ENCODE data around the gene RASSF4. TPM values are rescaled to one million over a fixed set of nuclear protein-coding genes. Genes with fewer than 3 reads are reported as not detected.

RASSF4 gene
- total RNA-seq, 1 experiment from 2014 or later = 1.8 TPM

DNA sequence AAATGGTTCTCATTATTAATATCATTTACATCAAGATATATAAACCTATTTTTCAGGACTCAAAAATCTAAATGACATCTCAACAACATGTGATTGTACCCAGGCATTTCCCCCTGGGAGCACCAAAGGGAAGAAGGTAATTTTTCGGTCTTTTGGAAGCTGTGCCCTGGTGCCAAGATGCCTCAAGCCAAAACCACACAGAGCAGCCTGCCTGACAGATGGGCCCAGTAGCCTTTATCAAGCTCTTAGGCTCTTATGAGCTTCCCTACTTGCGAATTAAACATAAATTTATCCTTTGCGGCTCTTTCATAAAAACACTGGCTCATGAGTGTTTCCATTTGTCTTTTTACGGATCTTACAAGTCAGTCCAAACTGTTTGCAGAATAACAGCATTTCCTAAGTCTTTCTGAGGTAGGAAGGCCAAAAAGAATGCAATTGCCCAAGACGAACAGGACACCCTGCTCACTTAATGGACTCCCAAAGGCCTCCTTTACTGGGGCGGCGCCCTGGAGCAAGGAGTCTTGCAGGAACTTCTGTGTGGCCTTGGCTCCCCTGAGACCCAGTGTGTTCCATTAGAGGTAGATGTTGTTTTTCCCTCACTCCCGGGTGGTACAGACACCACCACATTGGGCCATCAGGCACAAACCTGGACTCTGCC is 4.1 kb upstream of the RASSF4 start:
- in situ Hi-C loops (cut with HindIII; ENCODE audit: low pct_unique_long_range_greater_than_20kb, low sequenced_read_pairs) = no loop called here
- DNase-seq (ENCODE audit: low read depth, low spot score) = no peak

DNA sequence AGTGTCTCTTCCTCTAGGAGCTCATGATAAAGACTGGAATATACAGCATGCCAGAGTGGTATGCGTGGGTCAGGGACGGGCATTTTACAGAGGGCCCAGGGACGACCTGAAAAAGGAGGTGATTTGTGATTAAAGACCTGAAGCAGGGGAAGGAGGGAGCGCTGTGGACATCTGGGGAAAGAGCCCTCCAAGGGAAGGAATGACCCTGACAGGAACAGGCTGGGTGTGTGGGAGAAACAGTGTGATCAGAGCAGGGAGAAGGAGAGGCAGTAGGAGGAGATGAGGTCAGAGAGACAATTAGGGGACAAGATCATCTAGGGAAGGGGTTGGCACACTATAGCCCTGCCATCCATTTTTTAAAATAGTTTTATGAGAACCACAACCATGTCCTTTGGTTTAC is 3.4 kb upstream of the RASSF4 start:
- in situ Hi-C loops (cut with HindIII; ENCODE audit: low pct_unique_long_range_greater_than_20kb, low sequenced_read_pairs) = no loop called here
- DNase-seq (ENCODE audit: low read depth, low spot score) = no peak

DNA sequence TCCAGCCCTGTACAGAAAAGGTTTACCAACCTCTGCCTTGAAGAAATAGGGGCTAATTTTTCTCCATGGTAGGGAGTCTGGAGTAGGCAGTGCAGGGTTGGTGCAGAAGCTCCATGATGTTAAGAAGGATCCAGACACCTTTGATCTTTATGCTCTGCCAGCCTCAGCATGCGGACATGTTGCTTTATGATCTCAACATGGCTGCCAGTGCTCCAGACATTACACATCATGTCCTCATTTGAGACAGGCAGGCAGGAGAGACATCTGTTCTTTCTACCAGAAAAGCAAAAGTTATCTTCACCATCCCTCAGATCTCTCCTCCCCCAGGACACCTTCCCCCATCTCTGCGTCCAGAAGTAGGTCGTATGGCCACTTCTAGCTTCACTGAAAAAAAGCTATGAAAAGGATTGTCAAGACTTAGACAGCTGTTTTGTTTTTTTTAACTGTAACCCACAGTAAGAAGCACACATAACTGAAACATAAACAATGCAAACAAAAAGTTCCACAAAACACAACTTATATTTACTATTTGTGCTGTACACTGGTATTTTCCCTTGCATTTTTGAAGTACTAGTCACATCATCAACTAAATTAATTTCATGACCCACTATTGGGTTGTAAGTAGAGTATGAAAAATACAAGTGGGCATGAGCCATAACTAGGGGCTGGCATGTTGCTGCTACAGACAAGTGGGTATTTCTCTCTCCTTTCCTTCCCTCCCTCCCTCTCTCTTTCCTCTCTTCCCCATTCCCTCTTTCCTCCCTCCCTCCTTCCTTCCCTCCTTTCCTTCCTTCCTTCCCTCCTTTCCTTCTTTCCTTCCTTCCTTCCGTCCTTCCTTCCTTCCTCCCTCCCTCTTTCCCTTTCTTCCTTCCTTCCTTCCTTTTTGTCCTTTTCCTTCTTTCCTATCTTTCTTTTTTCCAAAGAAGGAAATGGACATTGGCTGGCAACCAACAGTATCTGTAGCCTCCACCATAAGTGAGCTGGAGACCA is 2.6 kb upstream of the RASSF4 start:
- no peak for DNase-seq (ENCODE audit: low read depth, low spot score)
- in situ Hi-C loops (cut with HindIII; ENCODE audit: low pct_unique_long_range_greater_than_20kb, low sequenced_read_pairs) = no loop called here

DNA sequence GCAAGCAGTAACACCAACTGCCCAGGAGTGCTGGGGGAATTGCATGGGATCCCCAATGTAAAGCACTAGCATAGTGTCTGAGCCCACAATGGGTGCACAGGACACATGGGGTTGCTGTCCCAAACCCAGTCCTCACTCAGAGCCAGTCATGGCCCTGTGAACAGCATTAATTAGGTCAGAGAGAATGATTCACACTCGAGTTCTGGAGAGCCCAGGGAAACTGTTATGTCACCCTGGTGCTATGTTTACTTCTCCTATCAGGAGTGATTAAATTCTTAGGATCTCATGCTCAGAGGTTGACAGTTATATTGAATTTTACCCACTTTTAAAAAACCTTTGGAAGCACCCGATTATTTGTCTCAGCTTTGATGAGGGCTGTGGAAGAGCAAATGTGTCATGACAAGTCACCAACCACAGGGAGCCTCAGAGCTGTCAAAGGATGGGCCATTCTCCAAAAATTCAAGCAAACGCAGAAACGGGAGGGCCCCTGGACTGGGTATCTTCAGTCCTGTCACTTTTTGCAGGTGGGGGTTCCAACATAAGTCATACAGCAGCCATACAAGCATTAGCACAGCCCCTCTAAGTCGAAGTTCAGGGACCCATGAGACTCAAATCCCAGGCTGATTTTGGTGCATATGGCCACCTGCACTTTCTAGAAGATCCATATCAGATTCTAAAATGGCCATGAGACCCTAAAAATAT is 1.3 kb upstream of the RASSF4 start:
- DNase-seq (ENCODE audit: low read depth, low spot score) = no peak
- in situ Hi-C loops (cut with HindIII; ENCODE audit: low pct_unique_long_range_greater_than_20kb, low sequenced_read_pairs) = no loop called here

DNA sequence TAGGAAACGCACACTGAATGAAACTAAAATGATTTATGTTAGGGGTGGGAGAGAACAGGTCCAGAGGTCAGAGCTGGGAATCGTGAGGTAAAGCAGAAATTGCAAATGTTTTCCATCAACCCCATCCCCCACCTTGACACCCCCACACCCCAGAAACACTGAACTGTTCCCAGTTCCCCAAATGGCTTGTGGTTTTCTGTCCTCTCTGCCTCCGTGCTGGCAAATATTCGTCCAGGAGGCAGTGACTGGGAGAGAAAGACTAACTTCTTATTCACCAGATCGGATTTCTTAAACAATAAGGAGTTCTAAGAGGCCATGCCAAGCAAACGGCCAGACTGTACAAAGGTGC is 730 bp upstream of the RASSF4 start:
- DNase-seq (ENCODE audit: low read depth, low spot score) = no peak
- in situ Hi-C loops (cut with HindIII; ENCODE audit: low pct_unique_long_range_greater_than_20kb, low sequenced_read_pairs) = no loop called here

DNA sequence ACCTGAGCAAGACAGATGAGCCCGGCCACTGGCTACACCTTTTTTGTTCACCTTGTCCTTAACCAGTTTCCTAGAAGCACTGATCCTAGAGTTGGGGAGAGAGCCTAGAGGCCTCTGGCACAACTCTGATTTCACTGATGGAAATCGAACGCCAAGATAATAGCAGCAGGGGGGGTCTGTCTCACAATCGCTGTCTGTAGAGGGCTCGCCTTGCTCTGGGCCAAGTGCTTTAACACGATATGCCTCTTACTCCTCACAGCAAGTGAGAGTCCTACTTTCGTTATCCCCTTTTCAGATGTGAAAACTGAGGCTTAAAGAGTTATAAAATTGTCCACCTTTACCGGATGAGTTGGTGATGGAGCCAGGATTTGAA is 472 bp downstream of the RASSF4 start:
- no peak for DNase-seq (ENCODE audit: low read depth, low spot score)
- in situ Hi-C loops (cut with HindIII; ENCODE audit: low pct_unique_long_range_greater_than_20kb, low sequenced_read_pairs) = no loop called here

DNA sequence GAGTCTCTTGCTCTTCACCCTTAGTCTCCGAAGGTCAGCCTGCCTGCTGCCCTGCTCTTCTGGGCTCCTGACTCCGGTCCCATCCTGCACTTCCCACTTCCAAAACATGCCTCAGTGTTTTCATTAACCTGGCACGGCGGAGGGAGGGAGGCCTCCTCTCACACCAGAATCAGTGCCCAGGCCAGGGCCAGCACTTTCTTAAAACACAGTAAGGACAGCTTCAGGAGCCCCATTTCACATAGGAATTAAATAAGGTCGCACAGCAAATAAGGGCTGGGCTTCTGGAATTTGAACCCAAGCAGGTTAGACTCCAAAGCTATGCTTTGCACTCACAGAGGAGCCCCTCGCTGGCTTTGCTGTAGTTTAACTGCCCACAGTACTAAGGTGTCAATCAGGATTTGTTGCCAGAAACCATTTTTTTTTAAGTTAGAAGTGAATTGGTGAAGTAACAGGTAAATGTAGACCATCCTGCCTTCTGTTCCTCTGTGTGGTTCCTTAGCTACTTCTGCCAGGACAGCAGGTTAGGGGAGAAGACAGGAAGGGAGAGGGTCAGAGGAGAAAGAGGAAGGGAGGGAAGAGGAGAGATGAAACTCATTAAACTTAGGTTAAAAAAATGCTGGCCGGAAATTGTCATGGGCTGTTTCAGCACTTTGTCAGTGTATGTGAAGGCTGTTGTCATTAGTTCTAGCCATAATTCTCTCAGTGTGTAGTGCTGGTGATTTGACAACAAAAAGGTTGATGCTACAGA is 1.1 kb downstream of the RASSF4 start:
- in situ Hi-C loops (cut with HindIII; ENCODE audit: low pct_unique_long_range_greater_than_20kb, low sequenced_read_pairs) = no loop called here
- no peak for DNase-seq (ENCODE audit: low read depth, low spot score)

DNA sequence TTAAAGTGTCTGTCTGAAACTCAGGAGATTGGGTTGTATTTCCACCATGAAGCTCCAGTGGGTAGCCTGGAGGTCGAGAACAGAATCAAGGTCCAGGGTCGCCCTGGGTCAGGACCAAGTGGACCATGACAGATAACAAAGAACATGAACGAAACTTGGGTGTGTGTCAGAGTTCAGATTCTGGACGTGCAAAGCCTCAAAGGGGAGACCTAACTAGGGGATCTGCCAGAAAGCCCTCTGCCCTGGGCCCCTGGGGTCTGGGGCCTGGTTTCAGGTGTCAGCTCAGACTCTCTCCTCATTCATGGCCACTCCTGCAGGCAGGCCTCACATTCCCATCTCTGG is 1.6 kb downstream of the RASSF4 start:
- in situ Hi-C loops (cut with HindIII; ENCODE audit: low pct_unique_long_range_greater_than_20kb, low sequenced_read_pairs) = no loop called here
- no peak for DNase-seq (ENCODE audit: low read depth, low spot score)

DNA sequence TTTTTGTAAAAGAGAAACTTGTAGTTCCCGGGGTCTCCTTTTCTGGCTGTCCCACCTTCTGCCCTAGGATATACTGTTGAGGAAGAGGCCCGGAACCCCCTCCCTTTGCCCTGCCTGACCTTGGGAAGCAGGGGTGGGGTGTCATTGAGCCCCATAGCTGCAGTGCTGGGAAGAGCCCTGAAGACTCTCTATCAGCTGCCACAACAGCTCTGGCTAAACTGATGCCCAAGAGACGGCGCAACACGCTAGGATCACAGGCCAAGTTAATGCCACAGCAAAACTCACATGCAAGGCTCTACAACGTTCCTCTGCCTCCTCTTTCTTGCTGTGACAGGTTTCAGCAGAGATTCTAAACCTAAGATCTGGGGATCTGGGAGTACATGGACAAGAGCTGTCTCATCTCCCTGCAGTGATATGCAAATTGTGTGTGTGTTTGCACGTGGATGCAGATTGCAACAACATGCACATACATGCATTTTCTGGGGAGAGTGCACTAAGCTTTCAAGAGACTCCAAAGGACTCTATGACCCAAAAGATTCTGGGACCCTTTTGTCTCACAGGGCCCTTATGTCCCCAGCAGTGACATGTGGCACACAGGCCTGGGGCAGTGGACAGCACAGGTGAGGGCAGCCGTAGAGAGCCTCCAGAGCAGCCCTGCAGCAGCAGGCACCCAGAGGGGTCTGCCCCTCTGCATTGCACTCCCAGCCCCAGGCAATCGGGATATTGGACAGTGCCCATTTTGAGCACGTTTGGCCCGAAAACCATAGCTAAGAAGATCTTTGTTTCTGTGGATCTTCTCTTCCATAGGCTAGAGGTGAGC is 2.5 kb downstream of the RASSF4 start:
- no peak for DNase-seq (ENCODE audit: low read depth, low spot score)
- in situ Hi-C loops (cut with HindIII; ENCODE audit: low pct_unique_long_range_greater_than_20kb, low sequenced_read_pairs) = no loop called here

DNA sequence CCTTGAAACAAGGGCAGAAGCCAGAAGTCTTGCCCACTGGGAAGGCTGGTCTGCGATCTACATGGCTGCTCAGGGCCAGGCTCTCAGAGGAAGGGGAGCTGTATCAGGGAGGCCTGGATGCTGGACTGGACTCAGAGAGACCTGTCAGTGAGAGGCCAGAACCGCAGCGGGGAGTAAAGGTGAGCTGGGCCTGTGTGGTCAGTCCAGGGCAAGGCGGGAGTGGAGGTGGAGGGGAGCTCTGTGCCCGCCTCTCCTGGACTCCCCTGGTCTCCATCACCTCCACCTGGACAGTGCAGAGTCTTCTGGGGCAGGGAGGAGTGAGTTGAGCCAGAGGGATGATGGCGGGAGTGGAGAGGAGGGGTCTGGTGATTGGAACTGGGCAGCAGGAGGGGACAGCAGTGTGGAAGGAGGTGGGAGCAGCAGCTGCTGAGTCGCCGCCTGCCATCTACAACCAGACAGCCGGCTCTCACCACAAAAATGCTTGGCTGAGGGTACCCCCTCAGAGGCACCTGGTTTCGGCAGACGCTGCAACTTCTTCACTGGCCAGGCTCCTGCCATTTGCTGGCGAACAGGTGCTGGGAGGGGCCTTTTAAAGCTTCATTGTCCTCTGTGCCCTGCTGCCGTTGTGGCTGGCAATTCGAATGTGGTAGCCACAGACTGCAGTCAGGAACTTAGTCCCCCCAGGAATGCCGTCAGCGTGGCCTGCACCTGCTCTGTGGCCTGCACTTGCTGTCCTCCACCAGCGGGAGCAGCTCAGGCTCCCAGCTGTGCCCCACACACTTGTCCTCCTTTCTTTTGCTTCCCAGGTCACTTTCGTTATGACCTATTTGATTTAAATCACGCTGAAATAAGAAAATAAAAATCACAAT is 3.5 kb downstream of the RASSF4 start:
- in situ Hi-C loops (cut with HindIII; ENCODE audit: low pct_unique_long_range_greater_than_20kb, low sequenced_read_pairs) = no loop called here
- no peak for DNase-seq (ENCODE audit: low read depth, low spot score)

DNA sequence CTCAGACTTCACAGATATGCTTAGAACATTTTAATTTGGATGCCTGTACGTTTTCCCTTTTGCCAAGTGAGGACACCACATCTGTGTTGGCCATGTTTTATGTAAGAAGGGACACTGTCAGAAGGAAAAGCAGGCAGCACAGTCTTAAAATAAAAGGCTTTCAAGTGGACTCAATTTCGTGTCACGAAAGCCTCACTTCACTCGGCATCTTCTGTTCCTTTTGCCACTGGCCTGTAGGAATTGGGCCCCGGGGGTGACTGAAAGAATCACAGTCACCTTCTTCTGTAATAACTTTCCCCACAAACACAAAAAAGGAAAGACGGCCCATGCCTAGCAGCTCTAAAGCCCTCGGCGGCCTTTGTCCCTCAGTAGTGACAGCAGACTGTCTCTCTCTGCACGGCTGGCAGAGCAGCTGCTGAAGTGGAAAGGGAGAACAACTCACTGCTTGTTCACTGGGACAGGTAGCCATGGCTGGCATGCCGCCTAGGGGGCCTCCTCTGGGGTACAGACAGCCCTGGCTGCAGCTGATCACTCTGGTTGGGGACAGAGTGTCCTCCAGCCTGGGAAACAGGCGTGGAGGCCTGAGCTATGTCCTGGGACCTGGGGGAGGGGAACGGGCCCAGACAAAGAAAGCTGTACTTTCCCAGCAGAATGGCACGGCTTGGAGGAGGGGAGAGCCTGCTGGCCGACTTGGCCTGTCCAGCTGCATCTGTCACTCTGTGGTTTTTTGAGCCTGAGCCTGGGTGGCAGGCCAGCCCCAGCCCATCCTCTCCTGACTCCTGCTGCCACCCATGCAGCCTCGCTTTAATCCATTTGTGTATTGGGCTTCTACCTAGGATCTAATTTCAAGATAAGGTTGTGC is 4.4 kb downstream of the RASSF4 start:
- in situ Hi-C loops (cut with HindIII; ENCODE audit: low pct_unique_long_range_greater_than_20kb, low sequenced_read_pairs) = no loop called here
- no peak for DNase-seq (ENCODE audit: low read depth, low spot score)

DNA sequence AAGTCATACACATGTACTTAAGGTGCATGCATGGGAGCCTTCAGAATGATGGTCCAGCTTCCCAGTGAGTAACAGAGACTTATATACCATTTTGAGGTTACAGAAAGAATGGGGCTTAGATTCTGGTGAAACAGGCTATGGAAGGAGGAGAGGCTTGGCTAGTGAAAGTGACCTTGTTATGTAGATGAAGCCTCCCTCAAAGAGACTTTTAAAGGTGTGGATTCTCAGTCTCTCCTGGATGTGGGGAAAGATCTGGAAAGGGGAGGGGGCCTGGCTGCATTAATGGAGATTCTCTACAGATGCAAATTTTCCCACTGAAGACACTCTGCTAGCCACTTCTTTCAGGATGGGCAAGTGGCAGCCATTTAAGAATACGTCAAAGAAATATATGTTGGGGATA is 5.5 kb downstream of the RASSF4 start:
- no peak for DNase-seq (ENCODE audit: low read depth, low spot score)
- in situ Hi-C loops (cut with HindIII; ENCODE audit: low pct_unique_long_range_greater_than_20kb, low sequenced_read_pairs) = no loop called here

DNA sequence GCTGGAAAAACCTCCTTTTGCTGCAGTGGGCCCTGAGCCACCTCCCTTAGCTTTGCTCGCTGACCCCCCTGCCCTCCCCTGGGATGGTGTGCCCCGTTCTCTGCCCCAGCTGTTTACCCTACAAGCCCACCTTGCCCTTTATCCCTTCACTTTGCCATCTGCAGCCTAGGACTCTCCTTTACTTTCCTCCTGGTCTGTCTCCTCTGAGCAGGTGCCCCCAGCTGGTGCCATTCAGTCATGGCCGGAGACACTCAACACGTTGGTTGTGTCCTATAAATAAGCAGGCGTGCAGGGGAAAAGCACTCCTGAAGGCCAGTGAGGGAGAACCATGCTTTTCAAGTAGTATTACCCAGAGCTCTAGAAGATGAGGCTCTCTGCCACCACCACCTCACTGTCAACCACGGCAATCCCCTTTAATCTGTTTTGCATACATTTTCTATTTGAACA is 6.1 kb downstream of the RASSF4 start:
- DNase-seq (ENCODE audit: low read depth, low spot score) = no peak
- in situ Hi-C loops (cut with HindIII; ENCODE audit: low pct_unique_long_range_greater_than_20kb, low sequenced_read_pairs) = no loop called here

DNA sequence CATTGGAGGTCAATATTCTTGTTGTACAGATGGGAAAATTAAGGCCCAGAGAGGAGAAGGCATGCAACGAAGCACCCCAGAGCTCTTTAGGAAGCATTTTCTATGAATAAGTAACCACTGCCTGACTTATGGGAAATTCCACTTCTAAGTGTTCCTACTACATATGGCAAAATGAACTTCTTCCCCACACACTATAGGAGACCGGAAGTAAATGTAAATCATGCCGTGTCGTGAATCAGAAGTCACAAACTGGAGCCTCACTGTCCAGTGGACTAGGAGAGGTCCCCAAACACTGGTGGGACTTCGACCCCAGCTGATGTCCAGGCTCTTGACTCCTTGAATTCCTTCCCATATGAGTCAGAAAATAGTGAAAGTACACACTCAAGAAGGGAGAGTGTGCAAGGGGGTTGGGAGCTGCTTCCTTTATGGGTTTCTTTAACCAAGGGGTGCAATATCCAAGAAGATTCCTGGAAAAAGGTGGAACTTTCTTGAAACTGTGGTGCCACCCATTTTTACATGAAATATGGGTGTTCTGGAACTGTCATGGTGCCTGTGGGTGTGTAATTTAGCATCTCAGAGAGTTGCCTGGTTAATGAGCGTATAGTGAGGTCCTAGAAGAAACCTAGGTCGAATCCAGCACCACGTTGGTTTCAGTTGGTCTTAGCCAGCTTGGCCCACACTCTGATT is 6.7 kb downstream of the RASSF4 start:
- no peak for DNase-seq (ENCODE audit: low read depth, low spot score)
- in situ Hi-C loops (cut with HindIII; ENCODE audit: low pct_unique_long_range_greater_than_20kb, low sequenced_read_pairs) = no loop called here
